Measurements from ENCODE around the gene RDH12. TPM values are rescaled to one million over a fixed set of nuclear protein-coding genes. Genes with fewer than 3 reads are reported as not detected.

Gene RDH12
- total and polyA plus RNA-seq, 2 donors (not counting 3 experiments of a cell fraction or from before 2014, with no cell fraction given), result not detected

DNA sequence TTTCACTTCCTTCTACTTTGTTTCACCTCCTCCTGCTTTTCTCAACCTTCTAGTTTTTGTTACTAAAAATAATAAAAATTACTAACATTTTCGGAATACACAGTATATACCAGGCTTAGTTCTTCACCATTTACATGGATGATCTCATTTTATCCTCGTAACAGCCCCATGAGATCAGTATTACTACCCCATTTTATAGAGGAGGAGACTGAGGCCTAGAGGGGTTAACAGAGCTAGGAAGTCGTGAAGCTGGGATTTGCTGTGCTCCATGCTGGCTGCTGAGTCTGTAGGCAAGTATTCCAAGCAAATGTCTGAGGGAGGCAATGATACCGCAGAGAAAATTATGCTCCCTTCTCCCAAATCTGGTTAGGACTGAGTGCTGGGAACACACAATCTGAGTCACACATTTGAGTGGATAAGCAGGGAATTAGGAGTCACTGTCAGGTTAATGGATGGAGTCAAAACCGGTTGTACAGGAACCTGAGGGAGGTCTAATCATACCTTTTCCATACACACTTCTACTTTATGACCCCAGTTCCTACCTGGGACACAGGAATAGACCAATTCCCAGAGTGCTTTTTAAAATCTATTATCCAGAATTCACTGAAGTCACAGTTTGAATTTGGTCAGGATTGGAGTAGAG, 63.6 kb downstream of the RDH12 start:
- Histone ChIP-seq H3K9me1 (replicated peaks; ENCODE audit: control insufficient read depth, extremely low read depth, insufficient read depth, low read length) (no peaks in the 10 kb centered on the region), H3K4me2 (ENCODE audit: insufficient read depth, low read length) (no peak overlapping the region), H3K27me3 (ENCODE audit: control insufficient read depth in 2 of 2, insufficient read depth in 2 of 2, low read length in 2 of 2) (no peaks in the 10 kb centered on the region), H3K9me3 (replicated peaks; ENCODE audit: control insufficient read depth, insufficient read depth, low read length) (no peaks in the 10 kb centered on the region), H3K36me3 (ENCODE audit: control insufficient read depth in 2 of 2, extremely low read depth in 1 of 2, insufficient read depth in 2 of 2, low read length in 2 of 2) (peaks cover 25 to 55% of the 10 kb centered on the region in 2 experiments), H3K4me3 (replicated peaks in 1 of 3; ENCODE audit: insufficient read depth in 1 of 3, low read depth in 1 of 3, low read length in 3 of 3) (no peak overlapping the region), H2AFZ (ENCODE audit: low read depth, low read length) (no peak overlapping the region), H4K20me1 (replicated peaks; ENCODE audit: control insufficient read depth, extremely low read depth, insufficient read depth, low read length) (no peaks in the 10 kb centered on the region), H3K27ac (ENCODE audit: insufficient read depth, low read depth, low read length) (no peak overlapping the region), H3K4me1 (ENCODE audit: control insufficient read depth, extremely low read depth, insufficient read depth, low read length) (no peaks in the 10 kb centered on the region), H3K9ac (replicated peaks; ENCODE audit: extremely low read depth, insufficient read depth, low read length) (no peak overlapping the region), H3K79me2 (ENCODE audit: control insufficient read depth, insufficient read depth, low read length) (no peaks in the 10 kb centered on the region)
- FAIRE-seq, result no peak
- ChIA-PET CTCF (interaction anchor here (1.4 kb wide), 1 partner anchor 10 kb away, joined by 3 read pairs; no protein-coding TSS in a partner anchor), POLR2A (no interaction called here)
- dilution Hi-C loops (cut with MboI; ENCODE audit: extremely low pct_ligation_motif_present, low sequenced_read_pairs) (no loop called here), intact Hi-C loops (cut with micrococcal nuclease) (no loop called here)
- no peak for DNase-seq (ENCODE audit: low read depth, low spot score)
- no peak for TF ChIP-seq GATA2 (IDR thresholded peaks at IDR 0.05; ENCODE audit: insufficient read depth, insufficient read length, low read depth, low read length)
- TF ChIP-seq POLR2A (IDR thresholded peaks at IDR 0.05; ENCODE audit: low read depth, low read length), result no peak
- TF ChIP-seq, protein P1, sequence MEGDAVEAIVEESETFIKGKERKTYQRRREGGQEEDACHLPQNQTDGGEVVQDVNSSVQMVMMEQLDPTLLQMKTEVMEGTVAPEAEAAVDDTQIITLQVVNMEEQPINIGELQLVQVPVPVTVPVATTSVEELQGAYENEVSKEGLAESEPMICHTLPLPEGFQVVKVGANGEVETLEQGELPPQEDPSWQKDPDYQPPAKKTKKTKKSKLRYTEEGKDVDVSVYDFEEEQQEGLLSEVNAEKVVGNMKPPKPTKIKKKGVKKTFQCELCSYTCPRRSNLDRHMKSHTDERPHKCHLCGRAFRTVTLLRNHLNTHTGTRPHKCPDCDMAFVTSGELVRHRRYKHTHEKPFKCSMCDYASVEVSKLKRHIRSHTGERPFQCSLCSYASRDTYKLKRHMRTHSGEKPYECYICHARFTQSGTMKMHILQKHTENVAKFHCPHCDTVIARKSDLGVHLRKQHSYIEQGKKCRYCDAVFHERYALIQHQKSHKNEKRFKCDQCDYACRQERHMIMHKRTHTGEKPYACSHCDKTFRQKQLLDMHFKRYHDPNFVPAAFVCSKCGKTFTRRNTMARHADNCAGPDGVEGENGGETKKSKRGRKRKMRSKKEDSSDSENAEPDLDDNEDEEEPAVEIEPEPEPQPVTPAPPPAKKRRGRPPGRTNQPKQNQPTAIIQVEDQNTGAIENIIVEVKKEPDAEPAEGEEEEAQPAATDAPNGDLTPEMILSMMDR (IDR thresholded peaks at IDR 0.05; ENCODE audit: extremely low read depth in 1 of 2, insufficient read depth in 1 of 2, low read depth in 1 of 2, low read length in 2 of 2), result no peak
- TF ChIP-seq MYC (IDR thresholded peaks at IDR 0.05; ENCODE audit: low read depth, low read length), result no peak
- no peak for TF ChIP-seq JUN (IDR thresholded peaks at IDR 0.05; ENCODE audit: borderline replicate concordance, insufficient read depth, insufficient read length, low read depth)
- no peak for TF ChIP-seq FOS (IDR thresholded peaks at IDR 0.05; ENCODE audit: borderline replicate concordance, insufficient read depth, low read length)
- TF ChIP-seq EZH2 (IDR thresholded peaks at IDR 0.05; ENCODE audit: borderline replicate concordance, low read depth, low read length, severe bottlenecking), result no peak
- TF ChIP-seq, protein P2, sequence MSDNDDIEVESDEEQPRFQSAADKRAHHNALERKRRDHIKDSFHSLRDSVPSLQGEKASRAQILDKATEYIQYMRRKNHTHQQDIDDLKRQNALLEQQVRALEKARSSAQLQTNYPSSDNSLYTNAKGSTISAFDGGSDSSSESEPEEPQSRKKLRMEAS (IDR thresholded peaks at IDR 0.05; ENCODE audit: insufficient read depth, insufficient read length), result no peak
- no peak for TF ChIP-seq POLR2AphosphoS5 (IDR thresholded peaks at IDR 0.05; ENCODE audit: insufficient read depth, low read depth, low read length)
- BruUV-seq (replicated peaks), result no TSS peak
